ENCODE data around the gene LMOD1.

GRCh38 chr1:201937624-201938213 lies 8.6 kb downstream of the LMOD1 start:
- TF ChIP-seq TAF1 (IDR thresholded peaks at IDR 0.05; ENCODE audit: borderline replicate concordance, low read depth, low read length) (no peak), POLR2AphosphoS5 (IDR thresholded peaks at IDR 0.05; ENCODE audit: low read depth, low read length) (no peak), POLR2A (IDR thresholded peaks at IDR 0.05; ENCODE audit: low read depth, low read length) (no peak)

Data from GM12892 (cell line).